ENCODE measurements around the gene TANC1.
A peak's percentile ranks its signal among the peaks of the same experiment; 100 is the strongest.

Gene TANC1

GRCh38 chr2:158963071-158963470 lies 5.4 kb upstream of the TANC1 start:
- no peak for DNase-seq

DNA sequence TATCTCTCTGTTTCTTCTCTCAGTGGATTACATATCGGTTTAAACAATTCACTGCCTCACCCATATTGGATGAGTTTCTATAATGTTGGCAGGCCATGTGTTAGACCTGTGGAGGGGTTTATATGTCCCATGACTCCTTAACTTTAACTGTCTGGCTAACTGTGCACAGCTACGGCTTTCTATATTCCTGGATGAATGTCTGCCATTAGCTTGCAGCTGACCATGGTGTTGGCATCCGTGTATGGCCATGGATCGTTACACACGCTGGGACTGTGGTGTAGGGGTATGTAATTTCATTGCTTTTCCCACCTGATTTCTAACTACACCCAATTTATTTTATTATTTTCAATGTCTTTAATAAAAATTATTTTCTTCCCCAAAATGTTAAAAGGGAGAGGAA lies 3.3 kb upstream of the TANC1 start:
- no peak for DNase-seq

- DNase-seq: no peak
Measured at GRCh38 chr2:158965641-158966040, 2.8 kb upstream of the TANC1 start.

- no peak for DNase-seq
Measured at GRCh38 chr2:158966312-158966711, 2.1 kb upstream of the TANC1 start.

GRCh38 chr2:158967114-158967730 lies 1.2 kb upstream of the TANC1 start:
- peak; percentile 47 for DNase-seq

DNA sequence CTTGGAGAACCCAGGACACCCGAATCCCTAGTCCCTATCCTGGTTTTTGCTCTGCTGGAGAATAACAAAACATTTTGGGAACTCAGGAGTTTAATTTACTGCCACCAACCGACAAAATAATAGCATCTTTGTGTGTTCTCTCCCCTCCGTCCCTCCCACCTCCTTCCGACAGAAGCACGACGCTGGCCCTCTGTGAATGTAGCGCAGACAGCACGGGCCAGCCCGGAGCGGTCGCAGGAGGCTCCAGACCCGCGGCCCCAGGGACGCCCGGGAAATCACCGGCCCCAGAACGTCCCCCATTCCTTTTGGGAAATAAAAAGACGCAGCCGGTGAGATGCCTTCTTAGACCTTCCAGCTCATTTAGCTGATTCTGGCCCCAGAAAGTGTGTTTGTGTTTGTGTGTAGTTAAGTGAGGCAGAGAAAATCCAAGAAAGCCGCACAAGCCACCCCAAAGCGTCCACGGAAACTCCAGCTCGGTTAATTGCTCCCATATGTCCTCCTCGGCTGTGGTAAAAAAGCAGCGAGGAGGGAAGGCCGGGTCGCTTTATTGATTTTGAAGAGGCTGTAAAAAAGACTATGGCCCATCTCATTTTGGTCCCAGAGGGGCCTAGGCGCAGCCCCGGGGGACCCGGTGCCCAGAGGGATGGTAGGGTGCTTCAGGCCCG lies 577 bp upstream of the TANC1 start:
- DNase-seq: peak; percentile 73

- no peak for DNase-seq
Measured at GRCh38 chr2:158969162-158969714, 798 bp downstream of the TANC1 start.

- peak; percentile 61 for DNase-seq
Measured at GRCh38 chr2:158969715-158970240, 1.3 kb downstream of the TANC1 start.

DNA sequence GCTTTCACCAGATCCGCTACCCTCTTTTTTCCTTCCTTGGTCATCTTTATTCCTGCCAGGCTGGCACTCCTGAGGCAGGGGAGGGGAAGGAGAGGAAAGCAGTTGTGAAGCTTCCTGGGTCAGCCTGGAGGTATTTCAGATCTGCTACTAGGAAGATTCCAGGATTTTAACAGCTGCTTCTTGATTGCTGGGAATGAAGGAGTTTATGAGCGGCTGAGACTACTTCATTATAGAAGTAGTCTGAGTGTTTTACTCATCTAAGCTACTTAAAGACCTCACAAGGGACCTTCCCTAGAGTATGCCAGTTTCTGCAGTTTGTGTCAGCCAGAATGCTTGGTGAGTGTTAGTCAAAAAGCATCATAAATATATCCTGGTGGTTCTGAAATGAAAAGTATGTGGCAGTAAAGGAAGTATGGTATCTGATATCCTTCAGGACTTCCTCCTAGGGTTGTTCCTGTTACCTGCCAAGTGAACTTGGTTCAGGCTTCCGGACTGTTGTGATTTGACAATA lies 1.9 kb downstream of the TANC1 start:
- DNase-seq: peak; percentile 47

- DNase-seq: peak; percentile 57
Measured at GRCh38 chr2:158973116-158973956, 4.9 kb downstream of the TANC1 start.

- no peak for DNase-seq
Measured at GRCh38 chr2:158975271-158975921, 7.0 kb downstream of the TANC1 start.

GRCh38 chr2:158979772-158980171 lies 11.3 kb downstream of the TANC1 start:
- no peak for DNase-seq

DNA sequence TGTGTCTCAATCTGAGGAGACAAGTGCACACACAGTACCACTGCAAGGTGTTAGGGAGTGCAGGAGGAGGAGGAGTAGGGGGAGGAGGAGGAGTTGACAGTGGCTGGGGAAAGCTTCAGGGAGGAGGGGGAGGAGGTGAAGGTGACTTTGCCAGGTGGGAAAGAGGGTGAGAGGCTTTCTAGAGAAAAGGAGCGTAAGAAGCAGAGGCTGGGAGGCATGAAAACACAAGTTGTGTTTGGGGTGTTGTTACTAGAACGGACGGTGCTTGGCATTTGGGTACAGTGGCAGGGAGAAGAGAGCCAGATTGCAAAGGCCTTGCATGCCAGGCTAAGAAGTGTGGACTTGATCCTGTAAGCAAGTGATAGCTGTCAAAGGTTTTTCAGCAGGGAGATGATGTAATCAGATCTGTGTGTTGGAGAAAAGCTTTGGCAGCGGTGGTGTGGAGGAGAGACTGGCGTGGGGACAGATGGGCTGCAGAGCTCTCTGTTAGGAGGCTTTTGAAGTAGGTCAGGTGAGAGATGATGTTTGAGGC lies 16.2 kb downstream of the TANC1 start:
- peak; percentile 21 for DNase-seq

DNA sequence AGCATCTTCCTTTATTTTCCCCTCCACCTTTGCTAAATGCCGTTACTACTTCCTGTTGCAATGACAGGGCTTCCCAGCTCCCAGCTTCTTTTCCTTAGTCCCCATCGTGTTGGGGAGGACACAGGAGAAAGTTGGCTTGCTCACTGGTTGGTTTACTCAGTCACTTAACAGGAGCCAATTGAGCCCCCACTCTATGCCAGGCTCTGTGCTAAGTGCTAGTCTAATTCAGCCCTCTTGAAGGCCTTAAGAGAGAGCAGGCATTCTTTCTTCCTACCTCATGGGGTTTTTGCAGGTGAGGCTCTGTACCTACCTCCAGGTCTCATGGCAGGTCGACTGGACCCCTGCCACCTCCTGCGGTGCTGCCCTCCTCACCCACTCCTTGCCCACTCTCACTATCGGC lies 20.1 kb downstream of the TANC1 start:
- no peak for DNase-seq

DNA sequence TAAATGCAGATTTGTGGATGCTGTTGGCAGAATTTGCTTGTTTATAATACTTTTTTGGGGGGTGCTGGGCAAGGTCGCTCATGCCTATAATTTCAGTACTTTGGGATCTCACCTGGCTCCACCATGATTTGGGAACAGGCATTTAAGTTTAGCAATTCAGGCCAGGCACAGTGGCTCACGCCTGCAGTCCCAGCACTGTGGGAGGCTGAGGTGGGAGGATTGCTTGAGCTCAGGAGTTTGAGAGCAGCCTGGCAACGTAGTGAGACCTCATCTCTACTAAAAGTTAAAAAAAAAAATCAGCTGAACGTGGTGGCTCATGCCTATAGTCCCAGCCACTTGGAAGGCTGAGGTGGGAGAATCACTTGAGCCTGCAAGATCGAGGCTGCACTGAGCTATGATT lies 20.7 kb downstream of the TANC1 start:
- no peak for DNase-seq

DNA sequence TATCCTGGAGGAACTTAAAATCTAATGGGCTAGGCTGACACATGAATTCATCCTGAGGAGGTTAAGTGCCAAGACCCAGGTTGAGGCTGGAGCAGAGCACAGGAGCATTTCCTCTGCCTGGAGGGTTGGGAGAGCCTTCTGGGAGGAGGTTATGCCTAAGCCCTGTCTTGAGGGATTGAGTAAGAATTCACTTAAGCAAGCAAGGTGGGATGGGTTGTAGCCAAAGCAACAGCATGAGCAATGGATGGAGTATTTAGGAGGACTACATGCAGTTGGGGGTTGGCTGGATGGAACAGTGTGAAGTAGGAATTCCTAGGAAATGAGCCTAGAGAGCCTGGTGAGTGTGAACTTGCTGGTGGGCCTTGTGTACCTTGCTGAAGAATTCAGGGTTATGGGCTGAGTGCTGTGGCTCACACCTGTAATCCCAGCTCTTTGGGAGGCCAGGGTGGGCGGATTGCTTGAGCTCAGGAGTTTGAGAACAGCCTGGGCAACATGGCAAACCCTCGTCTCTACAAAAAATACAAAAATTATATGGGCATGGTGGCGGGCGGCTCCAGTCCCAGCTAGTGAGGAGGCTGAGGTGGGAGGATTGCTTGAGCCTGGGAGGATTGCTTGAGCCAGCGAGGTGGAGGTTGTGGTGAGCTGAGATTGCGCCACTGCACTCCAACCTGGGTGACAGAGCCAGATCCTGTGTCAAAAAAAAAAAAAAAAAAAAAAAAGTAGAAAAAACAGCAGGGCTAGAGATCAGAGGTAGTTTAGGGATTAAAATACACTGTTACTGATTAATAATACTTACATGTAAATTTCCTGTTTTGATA lies 22.2 kb downstream of the TANC1 start:
- no peak for DNase-seq

GRCh38 chr2:158993030-158993429 lies 24.6 kb downstream of the TANC1 start:
- DNase-seq: no peak

GRCh38 chr2:158993721-158994587 lies 25.5 kb downstream of the TANC1 start:
- DNase-seq: no peak

DNA sequence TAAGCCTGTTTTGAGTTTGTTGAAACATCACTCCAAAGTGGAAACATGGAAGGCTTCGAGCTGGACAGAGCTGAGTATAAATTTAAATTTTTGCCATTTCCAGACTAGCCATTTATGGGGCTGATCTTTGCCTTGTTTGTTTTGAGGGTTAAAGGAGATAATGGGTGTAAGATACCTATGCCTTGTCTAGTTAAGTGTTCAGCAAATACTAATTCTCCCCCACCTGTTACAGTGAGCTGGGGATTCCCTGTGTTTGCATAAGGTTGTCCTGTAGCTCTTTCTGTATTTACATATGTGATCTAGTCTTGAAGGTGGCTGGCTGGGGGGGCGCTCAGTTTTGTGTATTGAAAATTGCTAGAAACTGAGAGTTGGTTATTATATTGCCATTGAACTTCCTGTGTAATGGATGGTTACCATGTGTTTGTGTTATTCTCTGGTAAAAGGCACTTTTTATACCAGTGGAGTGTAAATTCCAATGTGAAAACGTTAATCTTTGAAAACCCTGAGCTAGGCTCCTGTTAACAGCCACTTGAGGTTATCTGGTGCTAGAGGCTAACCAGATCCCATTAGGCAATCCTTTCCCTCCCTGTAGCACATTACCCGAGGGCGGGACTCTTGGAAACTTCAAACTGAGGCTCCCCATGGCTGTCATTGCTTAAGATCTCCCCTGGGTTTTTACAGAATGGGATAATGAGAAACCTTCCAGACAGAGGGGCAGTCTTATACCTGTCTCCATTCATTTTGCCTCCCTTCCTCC lies 26.7 kb downstream of the TANC1 start:
- no peak for DNase-seq

- DNase-seq: no peak
Measured at GRCh38 chr2:158995677-158996049, 27.2 kb downstream of the TANC1 start.
